Neural crest cell (in vitro differentiated cells): Measurements from ENCODE around the gene TMEM87B. TPM values are rescaled to one million over a fixed set of nuclear protein-coding genes. Genes with fewer than 3 reads are reported as not detected.

Source experiments
- DNase-seq: peaks from one replicate; pipeline ENCODE4 v3.0.0; 2021; ENCODE audit warnings: low read depth, mixed read lengths, low spot score
- H3K27ac Mint-ChIP-seq: one replicate; pipeline ENCODE4 v1.8.0; 2021; ENCODE audit warnings: mild to moderate bottlenecking, mixed read lengths; ENCODE audit not compliant: unreplicated experiment
- H3K27me3 Mint-ChIP-seq: 2 replicates; pipeline ENCODE4 v1.8.0; 2021; ENCODE audit warnings: low read depth, mild to moderate bottlenecking, mixed read lengths
- H3K36me3 Mint-ChIP-seq: 2 replicates; pipeline ENCODE4 v1.8.0; 2021; ENCODE audit warnings: low read depth, mild to moderate bottlenecking, mixed read lengths
- H3K4me1 Mint-ChIP-seq: 2 replicates; pipeline ENCODE4 v1.8.0; 2021; ENCODE audit warnings: mixed read lengths
- H3K4me3 Mint-ChIP-seq: one replicate; pipeline ENCODE4 v1.8.0; 2021; ENCODE audit warnings: mild to moderate bottlenecking, mixed read lengths
- H3K9me3 Mint-ChIP-seq: 2 replicates; pipeline ENCODE4 v1.8.0; 2021; ENCODE audit warnings: mixed read lengths
- total RNA-seq: library from RNA; stranded (reverse); gene quantifications from 2 replicates; pipeline ENCODE4 v1.2.1, GENCODE V29; 2021
- TF ChIP-seq, protein P1 (sequence below): fragments of 200-600 bp; sonication (generic); conservative IDR thresholded peaks from 2 replicates; pipeline ENCODE4 v1.5.0; 2021; ENCODE audit warnings: antibody characterized with exemption, mild to moderate bottlenecking

The TMEM87B gene
- total RNA-seq, 1 donor from 2014 or later, result 6.2 TPM

DNA sequence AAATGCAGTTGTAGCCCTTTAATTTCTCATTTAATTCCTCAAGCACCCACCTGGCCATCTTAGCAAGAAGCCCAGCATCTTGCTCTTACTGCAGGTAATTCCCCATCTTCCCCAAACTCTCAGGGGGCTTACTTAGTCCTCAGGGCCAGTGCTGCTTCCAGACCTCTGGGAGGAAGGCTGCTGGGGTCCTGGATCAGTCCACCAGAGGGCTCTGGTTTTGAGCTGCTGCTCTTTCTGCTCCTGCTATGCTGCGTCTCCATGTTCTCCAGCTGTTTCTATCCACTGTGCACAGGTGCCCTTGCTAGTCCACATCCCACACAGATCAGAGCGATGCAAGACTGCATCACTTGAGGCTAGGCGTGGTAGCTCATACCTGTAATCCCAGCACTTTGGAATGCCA, 34.5 kb upstream of the TMEM87B start:
- Mint-ChIP-seq H3K27me3 (no peaks in the 10 kb centered on the region), H3K36me3 (peaks cover 5% of the 10 kb centered on the region), H3K27ac (no peak overlapping the region), H3K9me3 (peaks cover 4% of the 10 kb centered on the region), H3K4me1 (peaks cover 23% of the 10 kb centered on the region), H3K4me3 (no peak overlapping the region)
- TF ChIP-seq, protein P1, sequence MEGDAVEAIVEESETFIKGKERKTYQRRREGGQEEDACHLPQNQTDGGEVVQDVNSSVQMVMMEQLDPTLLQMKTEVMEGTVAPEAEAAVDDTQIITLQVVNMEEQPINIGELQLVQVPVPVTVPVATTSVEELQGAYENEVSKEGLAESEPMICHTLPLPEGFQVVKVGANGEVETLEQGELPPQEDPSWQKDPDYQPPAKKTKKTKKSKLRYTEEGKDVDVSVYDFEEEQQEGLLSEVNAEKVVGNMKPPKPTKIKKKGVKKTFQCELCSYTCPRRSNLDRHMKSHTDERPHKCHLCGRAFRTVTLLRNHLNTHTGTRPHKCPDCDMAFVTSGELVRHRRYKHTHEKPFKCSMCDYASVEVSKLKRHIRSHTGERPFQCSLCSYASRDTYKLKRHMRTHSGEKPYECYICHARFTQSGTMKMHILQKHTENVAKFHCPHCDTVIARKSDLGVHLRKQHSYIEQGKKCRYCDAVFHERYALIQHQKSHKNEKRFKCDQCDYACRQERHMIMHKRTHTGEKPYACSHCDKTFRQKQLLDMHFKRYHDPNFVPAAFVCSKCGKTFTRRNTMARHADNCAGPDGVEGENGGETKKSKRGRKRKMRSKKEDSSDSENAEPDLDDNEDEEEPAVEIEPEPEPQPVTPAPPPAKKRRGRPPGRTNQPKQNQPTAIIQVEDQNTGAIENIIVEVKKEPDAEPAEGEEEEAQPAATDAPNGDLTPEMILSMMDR, result peak; percentile 35
- DNase-seq, result no peak

DNA sequence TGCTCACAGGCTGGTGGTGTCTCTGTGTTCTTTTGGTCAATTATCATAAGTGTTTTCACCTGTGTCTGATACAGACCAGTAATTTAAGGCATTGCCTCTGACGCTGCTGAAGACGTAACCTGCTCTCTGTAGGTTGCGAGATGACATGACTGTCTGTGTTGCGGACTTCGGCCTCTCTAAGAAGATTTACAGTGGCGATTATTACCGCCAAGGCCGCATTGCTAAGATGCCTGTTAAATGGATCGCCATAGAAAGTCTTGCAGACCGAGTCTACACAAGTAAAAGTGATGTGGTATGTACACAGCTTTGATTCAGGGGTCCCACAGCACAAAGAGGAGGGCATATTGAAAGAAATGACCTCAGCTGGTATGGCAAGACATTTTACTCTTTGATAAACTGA, 33.8 kb upstream of the TMEM87B start:
- Mint-ChIP-seq H3K9me3 (peaks cover 4% of the 10 kb centered on the region), H3K27ac (no peak overlapping the region), H3K36me3 (peaks cover 5% of the 10 kb centered on the region), H3K27me3 (no peaks in the 10 kb centered on the region), H3K4me3 (no peak overlapping the region), H3K4me1 (peaks cover 23% of the 10 kb centered on the region)
- DNase-seq, result no peak
- TF ChIP-seq, protein P1, result no peak

DNA sequence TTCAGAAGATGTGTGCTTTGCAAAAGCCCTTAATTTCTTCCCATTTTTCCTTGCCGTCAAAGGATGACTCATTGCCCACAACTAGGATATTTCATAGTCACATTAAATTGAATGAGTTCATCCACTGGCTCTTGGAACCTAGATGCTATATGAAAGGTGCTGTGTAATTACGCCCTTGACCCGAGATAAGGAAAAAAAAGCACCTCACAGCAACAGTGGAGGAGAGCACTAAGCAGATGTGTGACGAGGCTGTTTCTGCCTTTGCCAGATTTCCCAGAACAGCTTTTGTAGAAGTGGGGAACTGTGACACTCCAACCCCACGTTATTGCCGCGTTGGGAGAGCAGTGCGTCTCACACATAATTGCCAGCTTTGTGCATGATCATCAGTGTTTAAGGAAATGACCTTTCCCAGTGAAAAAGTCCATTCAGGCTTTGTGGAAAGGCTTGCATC, 33.3 kb upstream of the TMEM87B start:
- DNase-seq, result no peak
- Mint-ChIP-seq H3K9me3 (peaks cover under 1% of the 10 kb centered on the region), H3K27ac (peak overlapping the region; percentile 87), H3K4me3 (no peak overlapping the region), H3K36me3 (peaks cover under 1% of the 10 kb centered on the region), H3K27me3 (no peaks in the 10 kb centered on the region), H3K4me1 (peaks cover 23% of the 10 kb centered on the region)
- TF ChIP-seq, protein P1, result no peak

DNA sequence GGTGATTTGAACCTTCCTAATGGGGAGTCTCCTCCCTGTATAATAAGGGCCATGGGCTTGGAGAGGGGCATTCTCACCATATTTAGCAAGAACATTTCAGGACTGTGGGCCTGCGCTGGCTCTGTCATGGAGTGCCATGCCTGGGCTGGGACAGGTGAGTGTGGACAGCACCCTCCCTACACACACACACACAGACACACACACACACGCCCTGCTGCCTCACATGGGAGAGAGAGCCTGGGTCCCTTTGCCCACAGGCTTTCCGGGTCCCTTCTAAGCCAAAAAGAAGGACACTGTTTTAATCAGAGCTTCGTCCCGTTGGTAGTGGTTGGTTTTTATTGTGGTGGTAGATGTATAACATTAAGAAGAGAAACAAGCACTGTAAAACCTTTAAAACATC, 31.4 kb upstream of the TMEM87B start:
- Mint-ChIP-seq H3K4me3 (no peak overlapping the region), H3K27me3 (no peaks in the 10 kb centered on the region), H3K9me3 (no peaks in the 10 kb centered on the region), H3K36me3 (no peaks in the 10 kb centered on the region), H3K4me1 (peaks cover 23% of the 10 kb centered on the region), H3K27ac (no peak overlapping the region)
- DNase-seq, result no peak
- TF ChIP-seq, protein P1, result no peak

DNA sequence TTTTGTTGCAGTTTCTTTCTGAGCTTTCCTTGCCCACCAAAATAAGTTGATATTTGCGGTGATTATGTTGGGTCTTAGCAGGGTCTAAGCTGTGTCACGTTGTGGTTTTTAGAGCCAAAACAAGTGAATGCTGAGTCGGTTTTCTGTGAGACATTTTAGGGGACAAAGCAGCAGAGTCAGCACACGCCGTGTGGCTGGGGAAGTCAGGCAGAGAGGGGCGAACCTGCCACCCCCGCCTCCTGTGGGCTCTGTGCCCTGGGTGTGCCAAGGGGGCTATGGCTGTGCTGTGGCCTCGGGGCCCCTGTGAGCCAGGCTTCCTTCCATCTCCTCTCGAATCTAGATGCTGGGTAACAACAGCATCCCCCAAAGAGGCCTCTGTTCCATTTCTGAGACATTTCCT, 30.8 kb upstream of the TMEM87B start:
- no peak overlapping the region for H3K4me3 Mint-ChIP-seq

More for the DNA sequence above, 30.8 kb upstream of the TMEM87B start:
- H3K27ac Mint-ChIP-seq, result no peak overlapping the region
- TF ChIP-seq, protein P1, result no peak
- no peaks in the 10 kb centered on the region for H3K27me3 Mint-ChIP-seq
- H3K4me1 Mint-ChIP-seq, result peaks cover 23% of the 10 kb centered on the region
- no peaks in the 10 kb centered on the region for H3K9me3 Mint-ChIP-seq
- H3K36me3 Mint-ChIP-seq, result no peaks in the 10 kb centered on the region
- no peak for DNase-seq
